Activated naive CD4-positive, alpha-beta T cell treated with anti-CD3 and anti-CD28 coated beads, Interleukin-2, amount 50 U/mL, for 72 hours (primary cell): ENCODE data around the gene RBMS1. TPM values are rescaled to one million over a fixed set of nuclear protein-coding genes. Genes with fewer than 3 reads are reported as not detected.
A peak's percentile ranks its signal among the peaks of the same experiment; 100 is the strongest.

Experiments used
- ATAC-seq, 2 donors: fragments of 150-1000 bp; cut with Tn5 transposase; 2 replicates each; pipeline ENCODE4 v1.10.0; 2021; ENCODE audit warnings: mild to moderate bottlenecking in 2 of 2, moderate library complexity in 2 of 2
- DNase-seq, 2 donors: peaks; one replicate each; pipeline ENCODE4 v3.0.0; 2021 to 2022; ENCODE audit warnings: low spot score in 2 of 2
- H3K27ac Mint-ChIP-seq, 2 donors: one replicate each; pipeline ENCODE4 v1.8.0; 2022; ENCODE audit warnings: mild to moderate bottlenecking in 2 of 2, mixed read lengths in 2 of 2
- H3K36me3 Mint-ChIP-seq, 2 donors: one replicate each; pipeline ENCODE4 v1.8.0; 2022; ENCODE audit warnings: mixed read lengths in 2 of 2
- H3K9me3 Mint-ChIP-seq, 2 donors: one replicate each; pipeline ENCODE4 v1.8.0; 2022; ENCODE audit warnings: mixed read lengths in 2 of 2
- total RNA-seq, 2 donors: library from RNA; stranded (reverse); gene quantifications; one replicate each; pipeline ENCODE4 v1.2.3, GENCODE V29; 2022

The RBMS1 gene
- total RNA-seq, 2 donors from 2014 or later, result 33.8 to 52.9 TPM

GRCh38 chr2:160482673-160483072, 10.9 kb downstream of the RBMS1 start:
- H3K9me3 Mint-ChIP-seq, result no peaks in the 10 kb centered on the region
- peaks cover 0 to 6% of the 10 kb centered on the region in 2 donors for H3K36me3 Mint-ChIP-seq
- DNase-seq, result no peak
- peak overlapping the region; percentile 75 to 97 for H3K27ac Mint-ChIP-seq
- peak; percentile 73 to 75 for ATAC-seq

- no peak for DNase-seq
- H3K9me3 Mint-ChIP-seq, result no peaks in the 10 kb centered on the region
- peaks cover 0 to 6% of the 10 kb centered on the region in 2 donors for H3K36me3 Mint-ChIP-seq
- ATAC-seq, result no peak
- H3K27ac Mint-ChIP-seq, result peak overlapping the region in 1 of 2 donors; percentile 45
These were observed 14.3 kb downstream of the RBMS1 start for GRCh38 chr2:160479269-160479668.

- H3K36me3 Mint-ChIP-seq, result peaks cover 0 to 6% of the 10 kb centered on the region in 2 donors
- no peaks in the 10 kb centered on the region for H3K9me3 Mint-ChIP-seq
- ATAC-seq (no peak), DNase-seq (no peak)
- H3K27ac Mint-ChIP-seq, result peak overlapping the region in 1 of 2 donors; percentile 57
These were observed 14.9 kb downstream of the RBMS1 start for GRCh38 chr2:160478660-160479059.

GRCh38 chr2:160477032-160477431, 16.6 kb downstream of the RBMS1 start:
- no peaks in the 10 kb centered on the region for H3K9me3 Mint-ChIP-seq
- H3K36me3 Mint-ChIP-seq, result peaks cover 0 to 6% of the 10 kb centered on the region in 2 donors
- peak overlapping the region in 1 of 2 donors; percentile 60 for H3K27ac Mint-ChIP-seq
- ATAC-seq (no peak), DNase-seq (no peak)

- ATAC-seq, result peak in 1 of 2 donors; percentile 54
- Mint-ChIP-seq H3K27ac (peak overlapping the region; percentile 69 to 97), H3K36me3 (peaks cover 0 to 6% of the 10 kb centered on the region in 2 donors), H3K9me3 (no peaks in the 10 kb centered on the region)
- no peak for DNase-seq
These were observed 18.5 kb downstream of the RBMS1 start for GRCh38 chr2:160474891-160475787.

GRCh38 chr2:160474319-160474645, 19.3 kb downstream of the RBMS1 start:
- Mint-ChIP-seq H3K27ac (peak overlapping the region; percentile 69 to 97), H3K36me3 (peaks cover 0 to 6% of the 10 kb centered on the region in 2 donors), H3K9me3 (no peaks in the 10 kb centered on the region)
- DNase-seq, result no peak
- ATAC-seq, result peak; percentile 26 to 36

- Mint-ChIP-seq H3K27ac (peak overlapping the region; percentile 70 to 97), H3K9me3 (no peaks in the 10 kb centered on the region)
- ATAC-seq, result peak in 1 of 2 donors; percentile 4
These were observed 19.9 kb downstream of the RBMS1 start for GRCh38 chr2:160473468-160474318.

GRCh38 chr2:160472839-160473251, 20.8 kb downstream of the RBMS1 start:
- ATAC-seq, result peak; percentile 73 to 89
- H3K36me3 Mint-ChIP-seq, result no peaks in the 10 kb centered on the region
- H3K9me3 Mint-ChIP-seq, result no peaks in the 10 kb centered on the region
- DNase-seq, result no peak
- peak overlapping the region; percentile 70 to 97 for H3K27ac Mint-ChIP-seq

More at GRCh38 chr2:160473468-160474318, 19.9 kb downstream of the RBMS1 start:
- no peak for DNase-seq
- peaks cover 0 to 5% of the 10 kb centered on the region in 2 donors for H3K36me3 Mint-ChIP-seq

GRCh38 chr2:160471950-160472349, 21.7 kb downstream of the RBMS1 start:
- Mint-ChIP-seq H3K9me3 (no peaks in the 10 kb centered on the region), H3K27ac (peak overlapping the region; percentile 65 to 97), H3K36me3 (no peaks in the 10 kb centered on the region)
- peak in 1 of 2 donors; percentile 41 for ATAC-seq
- no peak for DNase-seq

GRCh38 chr2:160469621-160470204, 23.9 kb downstream of the RBMS1 start:
- no peaks in the 10 kb centered on the region for H3K36me3 Mint-ChIP-seq
- DNase-seq (no peak), ATAC-seq (no peak)
- peak overlapping the region in 1 of 2 donors; percentile 59 for H3K27ac Mint-ChIP-seq
- no peaks in the 10 kb centered on the region for H3K9me3 Mint-ChIP-seq

- Mint-ChIP-seq H3K27ac (peak overlapping the region in 1 of 2 donors; percentile 59), H3K36me3 (no peaks in the 10 kb centered on the region), H3K9me3 (no peaks in the 10 kb centered on the region)
- DNase-seq (no peak), ATAC-seq (no peak)
These were observed 24.4 kb downstream of the RBMS1 start for GRCh38 chr2:160469164-160469563.

- no peaks in the 10 kb centered on the region for H3K36me3 Mint-ChIP-seq
- no peak for DNase-seq
- H3K27ac Mint-ChIP-seq, result peak overlapping the region in 1 of 2 donors; percentile 58
- ATAC-seq, result no peak
- H3K9me3 Mint-ChIP-seq, result no peaks in the 10 kb centered on the region
These were observed 26.5 kb downstream of the RBMS1 start for GRCh38 chr2:160467086-160467485.

GRCh38 chr2:160465406-160465805, 28.2 kb downstream of the RBMS1 start:
- DNase-seq (peak in 1 of 2 donors; percentile 45), ATAC-seq (peak; percentile 91 to 93)
- Mint-ChIP-seq H3K27ac (peak overlapping the region; percentile 78), H3K36me3 (no peaks in the 10 kb centered on the region), H3K9me3 (no peaks in the 10 kb centered on the region)

- ATAC-seq, result no peak
- H3K9me3 Mint-ChIP-seq, result no peaks in the 10 kb centered on the region
- no peaks in the 10 kb centered on the region for H3K36me3 Mint-ChIP-seq
- H3K27ac Mint-ChIP-seq, result peak overlapping the region; percentile 78
- DNase-seq, result no peak
These were observed 28.6 kb downstream of the RBMS1 start for GRCh38 chr2:160465002-160465401.

GRCh38 chr2:160464017-160464416, 29.6 kb downstream of the RBMS1 start:
- H3K27ac Mint-ChIP-seq, result peak overlapping the region in 1 of 2 donors; percentile 6
- no peak for DNase-seq
- no peaks in the 10 kb centered on the region for H3K9me3 Mint-ChIP-seq
- ATAC-seq, result no peak
- H3K36me3 Mint-ChIP-seq, result peaks cover 0 to 7% of the 10 kb centered on the region in 2 donors

GRCh38 chr2:160463245-160463644, 30.4 kb downstream of the RBMS1 start:
- peak; percentile 23 to 46 for ATAC-seq

More at GRCh38 chr2:160463245-160463644, 30.4 kb downstream of the RBMS1 start:
- Mint-ChIP-seq H3K27ac (peak overlapping the region in 1 of 2 donors; percentile 90), H3K36me3 (peaks cover 0 to 9% of the 10 kb centered on the region in 2 donors), H3K9me3 (no peaks in the 10 kb centered on the region)
- no peak for DNase-seq
